Transverse colon (tissue), 4 donors: ENCODE results near the gene VPS41. TPM values are rescaled to one million over a fixed set of nuclear protein-coding genes. Genes with fewer than 3 reads are reported as not detected.

Source experiments
- DNase-seq: peaks from one replicate; pipeline ENCODE4 v3.0.0-alpha.2; 2019
- H3K27ac ChIP-seq, 4 donors: fragments of 200-600 bp; sonication (generic); 2 replicates each; pipeline ENCODE4 v1.5.1; 2016 to 2018; ENCODE audit warnings: inconsistent platforms in 4 of 4
- H3K27me3 ChIP-seq: fragments of 200-600 bp; sonication (generic); 2 replicates; pipeline ENCODE4 v1.5.1; 2017; ENCODE audit warnings: inconsistent platforms
- H3K36me3 ChIP-seq, 4 donors: fragments of 200-600 bp; sonication (generic); 2 replicates each; pipeline ENCODE4 v1.5.1; 2017 to 2019; ENCODE audit warnings: inconsistent platforms in 4 of 4
- H3K4me1 ChIP-seq, 4 donors: fragments of 200-600 bp; sonication (generic); 2 replicates each; pipeline ENCODE4 v1.5.1; 2017 to 2020; ENCODE audit warnings: inconsistent platforms in 4 of 4
- H3K4me3 ChIP-seq, 4 donors: fragments of 200-600 bp; sonication (generic); 1 replicate in 1 of 4; 2 replicates in 3 of 4; pipeline versions ENCODE4 v1.5.1 to v1.6.1; 2017 to 2019; ENCODE audit warnings: inconsistent platforms in 4 of 4
- H3K9me3 ChIP-seq, 2 donors: fragments of 200-600 bp; sonication (generic); 2 replicates each; pipeline ENCODE4 v1.5.1; 2017 to 2019; ENCODE audit warnings: inconsistent platforms in 2 of 2
- EP300 ChIP-seq: sonication (generic); formaldehyde crosslinking; IDR thresholded peaks from one replicate; pipeline ENCODE4 v1.6.1; 2017; ENCODE audit warnings: antibody characterized with exemption, low read depth
- POLR2A ChIP-seq: fragments of 450-650 bp; IDR thresholded peaks from one replicate; pipeline ENCODE4 v1.6.1; 2016; ENCODE audit warnings: antibody characterized with exemption, mild to moderate bottlenecking, moderate library complexity
- POLR2AphosphoS5 ChIP-seq, 3 donors: sonication (generic); formaldehyde crosslinking; IDR thresholded peaks; one replicate each; pipeline ENCODE4 v1.6.1; 2016; ENCODE audit warnings: antibody characterized with exemption in 3 of 3
- WGBS, 2 donors: methylation state at CpG; one replicate each; pipeline ENCODE4 v1.1.5; 2018; ENCODE audit warnings: low coverage in 1 of 2; 5-methylcytosine and 5-hydroxymethylcytosine counted together
- in situ Hi-C, 4 donors: fragments of 200-750 bp; cut with MboI; loops; one replicate each; pipeline versions ENCODE4 v1.15.0 to v1.15.1; 2017; ENCODE audit warnings: low sequenced_read_pairs in 3 of 4, low pct_ligation_motif_present in 1 of 4, low pct_unique_long_range_greater_than_20kb in 1 of 4
- intact Hi-C: fragments of 100-400 bp; cut with DNase I; formaldehyde crosslinking; loops from one replicate; pipeline ENCODE4 v1.15.1; 2023; ENCODE audit warnings: low total_unique reads
- total RNA-seq, 4 donors: library from RNA; depleted of rRNA; stranded (reverse); fragments of >200 nt; gene quantifications; one replicate each; pipeline ENCODE4 v1.1.0, GENCODE V29; 2016
- TF ChIP-seq, protein P1 (sequence below), 5 experiments: fragments of 200-600 bp in 3 of 5; fragments of 450-650 bp in 2 of 5; sonication (generic) in 3 of 5; IDR thresholded peaks; 1 replicate in 2 of 5; 2 replicates in 3 of 5; pipeline ENCODE4 v1.5.1; 2016 to 2017; ENCODE audit warnings: antibody characterized with exemption in 5 of 5, inconsistent platforms in 3 of 5, mild to moderate bottlenecking in 2 of 5, moderate library complexity in 1 of 5

The VPS41 gene
- total RNA-seq, 4 donors from 2014 or later, result 26.9 to 35.1 (median 29.2) TPM

- intact Hi-C loops (no loop called here), in situ Hi-C loops (no loop called here)
- TF ChIP-seq POLR2AphosphoS5 (IDR thresholded peaks at IDR 0.05) (no peak), POLR2A (no peak), EP300 (no peak)
- TF ChIP-seq, protein P1, sequence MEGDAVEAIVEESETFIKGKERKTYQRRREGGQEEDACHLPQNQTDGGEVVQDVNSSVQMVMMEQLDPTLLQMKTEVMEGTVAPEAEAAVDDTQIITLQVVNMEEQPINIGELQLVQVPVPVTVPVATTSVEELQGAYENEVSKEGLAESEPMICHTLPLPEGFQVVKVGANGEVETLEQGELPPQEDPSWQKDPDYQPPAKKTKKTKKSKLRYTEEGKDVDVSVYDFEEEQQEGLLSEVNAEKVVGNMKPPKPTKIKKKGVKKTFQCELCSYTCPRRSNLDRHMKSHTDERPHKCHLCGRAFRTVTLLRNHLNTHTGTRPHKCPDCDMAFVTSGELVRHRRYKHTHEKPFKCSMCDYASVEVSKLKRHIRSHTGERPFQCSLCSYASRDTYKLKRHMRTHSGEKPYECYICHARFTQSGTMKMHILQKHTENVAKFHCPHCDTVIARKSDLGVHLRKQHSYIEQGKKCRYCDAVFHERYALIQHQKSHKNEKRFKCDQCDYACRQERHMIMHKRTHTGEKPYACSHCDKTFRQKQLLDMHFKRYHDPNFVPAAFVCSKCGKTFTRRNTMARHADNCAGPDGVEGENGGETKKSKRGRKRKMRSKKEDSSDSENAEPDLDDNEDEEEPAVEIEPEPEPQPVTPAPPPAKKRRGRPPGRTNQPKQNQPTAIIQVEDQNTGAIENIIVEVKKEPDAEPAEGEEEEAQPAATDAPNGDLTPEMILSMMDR (IDR thresholded peaks at IDR 0.05), result no peak
Measured at GRCh38 chr7:38677981-38678697, 230.9 kb downstream of the VPS41 start.

GRCh38 chr7:38675494-38676106 lies 233.4 kb downstream of the VPS41 start:
- intact Hi-C loops (no loop called here), in situ Hi-C loops (no loop called here)

More at GRCh38 chr7:38677981-38678697, 230.9 kb downstream of the VPS41 start:
- Histone ChIP-seq H3K4me1 (no peaks in the 10 kb centered on the region), H3K27ac (no peak overlapping the region), H3K36me3 (no peaks in the 10 kb centered on the region), H3K9me3 (no peaks in the 10 kb centered on the region), H3K4me3 (no peak overlapping the region), H3K27me3 (no peaks in the 10 kb centered on the region)
- DNase-seq, result no peak
- 63 to 79% methylated on average over 4 of the region's 5 CpGs for WGBS, 2 donors

GRCh38 chr7:38674513-38674912 lies 234.5 kb downstream of the VPS41 start:
- in situ Hi-C loops, result loop anchor here in 2 of 4 donors (25.0 kb wide), 1 partner anchor 262 kb away; no protein-coding TSS in a partner anchor
- 57 to 63% methylated on average over 1 of the region's 1 CpG for WGBS, 2 donors

More at GRCh38 chr7:38675494-38676106, 233.4 kb downstream of the VPS41 start:
- H3K9me3 ChIP-seq, result no peaks in the 10 kb centered on the region
- no peak for DNase-seq
- no peak overlapping the region for H3K27ac ChIP-seq
- H3K36me3 ChIP-seq, result no peaks in the 10 kb centered on the region
- no peaks in the 10 kb centered on the region for H3K27me3 ChIP-seq
- TF ChIP-seq, protein P1 (IDR thresholded peaks at IDR 0.05), result no peak
- TF ChIP-seq POLR2AphosphoS5 (IDR thresholded peaks at IDR 0.05) (no peak), EP300 (no peak), POLR2A (no peak)
- H3K4me3 ChIP-seq, result no peak overlapping the region
- 81 to 100% methylated on average over 3 to 8 of the region's 8 CpGs for WGBS, 2 donors
- no peaks in the 10 kb centered on the region for H3K4me1 ChIP-seq

GRCh38 chr7:38673795-38674194 lies 235.2 kb downstream of the VPS41 start:
- TF ChIP-seq EP300 (no peak), POLR2A (no peak), POLR2AphosphoS5 (IDR thresholded peaks at IDR 0.05) (no peak)
- TF ChIP-seq, protein P1 (IDR thresholded peaks at IDR 0.05), result no peak
- H3K27me3 ChIP-seq, result no peaks in the 10 kb centered on the region
- no peak overlapping the region for H3K4me3 ChIP-seq
- H3K4me1 ChIP-seq, result no peaks in the 10 kb centered on the region
- H3K27ac ChIP-seq, result peak overlapping the region in 1 of 4 donors; percentile 48
- 79 to 84% methylated on average over 3 of the region's 3 CpGs for WGBS, 2 donors
- intact Hi-C loops (no loop called here), in situ Hi-C loops (loop anchor here in 2 of 4 donors (25.0 kb wide), 1 partner anchor 261 kb away; no protein-coding TSS in a partner anchor)
- H3K9me3 ChIP-seq, result no peaks in the 10 kb centered on the region
- H3K36me3 ChIP-seq, result no peaks in the 10 kb centered on the region
- DNase-seq, result no peak

More at GRCh38 chr7:38674513-38674912, 234.5 kb downstream of the VPS41 start:
- TF ChIP-seq, protein P1 (IDR thresholded peaks at IDR 0.05), result no peak
- TF ChIP-seq POLR2A, result no peak
- TF ChIP-seq POLR2AphosphoS5 (IDR thresholded peaks at IDR 0.05), result no peak
- TF ChIP-seq EP300, result no peak
- DNase-seq, result no peak
- no peaks in the 10 kb centered on the region for H3K27me3 ChIP-seq
- H3K9me3 ChIP-seq, result no peaks in the 10 kb centered on the region
- H3K4me1 ChIP-seq, result no peaks in the 10 kb centered on the region
- H3K27ac ChIP-seq, result peak overlapping the region in 1 of 4 donors; percentile 48
- H3K4me3 ChIP-seq, result no peak overlapping the region
- intact Hi-C loops, result no loop called here
- no peaks in the 10 kb centered on the region for H3K36me3 ChIP-seq
